ENCODE measurements around the gene NLRP8. TPM values are rescaled to one million over a fixed set of nuclear protein-coding genes. Genes with fewer than 3 reads are reported as not detected.

NLRP8 gene
- total and polyA plus RNA-seq, 2 experiments from 2014 or later: not detected

DNA sequence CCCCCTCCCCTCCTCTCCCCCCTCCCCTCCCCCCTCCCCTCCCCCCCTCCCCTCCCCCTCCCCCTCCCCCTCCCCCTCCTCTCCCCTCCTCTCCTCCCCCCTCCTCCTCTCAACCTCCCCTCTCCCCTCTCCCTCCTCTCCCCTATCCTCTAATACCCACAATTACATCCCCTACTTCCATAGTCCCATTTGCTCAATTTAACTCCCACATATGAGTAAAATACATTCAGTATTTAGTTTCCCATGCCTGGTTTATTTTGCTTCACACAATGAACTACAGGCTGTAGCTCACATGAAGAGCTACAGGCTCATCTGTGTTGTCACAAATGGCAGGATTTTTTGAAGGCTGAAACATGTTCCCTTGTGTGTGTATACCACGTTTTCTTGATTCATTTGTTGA, 45.9 kb downstream of the NLRP8 start:
- Mint-ChIP-seq H3K36me3 (ENCODE audit: low read depth) (peaks cover 45% of the 10 kb centered on the region), H3K9me3 (peaks cover 95% of the 10 kb centered on the region), H3K4me3 (no peak overlapping the region), H3K27me3 (ENCODE audit: insufficient read depth, low read depth, poor library complexity) (no peaks in the 10 kb centered on the region), H3K4me1 (no peaks in the 10 kb centered on the region), H3K27ac (no peak overlapping the region)
- Histone ChIP-seq H3K27me3 (ENCODE audit: insufficient read depth) (no peaks in the 10 kb centered on the region), H3K4me3 (no peak overlapping the region), H4K20me1 (replicated peaks; ENCODE audit: insufficient read depth) (no peaks in the 10 kb centered on the region), H3K9me2 (ENCODE audit: insufficient read depth) (no peaks in the 10 kb centered on the region), H3F3A (replicated peaks; ENCODE audit: low read depth) (no peaks in the 10 kb centered on the region), H3K27ac (ENCODE audit: low read depth) (no peak overlapping the region), H3K36me3 (ENCODE audit: insufficient read depth) (peaks cover 5% of the 10 kb centered on the region; the same call in 1 of the 2 replicates), H2AFZ (no peak overlapping the region), H3K79me2 (replicated peaks; ENCODE audit: insufficient read depth) (no peaks in the 10 kb centered on the region), H3K4me1 (ENCODE audit: insufficient read depth) (no peaks in the 10 kb centered on the region), H3K4me2 (no peak overlapping the region)
- no peak for TF ChIP-seq JUNB (IDR thresholded peaks at IDR 0.05; ENCODE audit: unreplicated experiment)
- TF ChIP-seq, protein P1, sequence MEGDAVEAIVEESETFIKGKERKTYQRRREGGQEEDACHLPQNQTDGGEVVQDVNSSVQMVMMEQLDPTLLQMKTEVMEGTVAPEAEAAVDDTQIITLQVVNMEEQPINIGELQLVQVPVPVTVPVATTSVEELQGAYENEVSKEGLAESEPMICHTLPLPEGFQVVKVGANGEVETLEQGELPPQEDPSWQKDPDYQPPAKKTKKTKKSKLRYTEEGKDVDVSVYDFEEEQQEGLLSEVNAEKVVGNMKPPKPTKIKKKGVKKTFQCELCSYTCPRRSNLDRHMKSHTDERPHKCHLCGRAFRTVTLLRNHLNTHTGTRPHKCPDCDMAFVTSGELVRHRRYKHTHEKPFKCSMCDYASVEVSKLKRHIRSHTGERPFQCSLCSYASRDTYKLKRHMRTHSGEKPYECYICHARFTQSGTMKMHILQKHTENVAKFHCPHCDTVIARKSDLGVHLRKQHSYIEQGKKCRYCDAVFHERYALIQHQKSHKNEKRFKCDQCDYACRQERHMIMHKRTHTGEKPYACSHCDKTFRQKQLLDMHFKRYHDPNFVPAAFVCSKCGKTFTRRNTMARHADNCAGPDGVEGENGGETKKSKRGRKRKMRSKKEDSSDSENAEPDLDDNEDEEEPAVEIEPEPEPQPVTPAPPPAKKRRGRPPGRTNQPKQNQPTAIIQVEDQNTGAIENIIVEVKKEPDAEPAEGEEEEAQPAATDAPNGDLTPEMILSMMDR (conservative IDR thresholded peaks at IDR 0.05; ENCODE audit: low read depth in 2 of 2): no peak
- TF ChIP-seq CREB1 (CRISPR knock-in tag; IDR thresholded peaks at IDR 0.05; ENCODE audit: low read depth): no peak
- TF ChIP-seq REST (IDR thresholded peaks at IDR 0.05; ENCODE audit: unreplicated experiment): no peak
- no peak for TF ChIP-seq ZNF114 (CRISPR knock-in tag; IDR thresholded peaks at IDR 0.05)
- no peak for TF ChIP-seq EZH2 (IDR thresholded peaks at IDR 0.05; ENCODE audit: low read depth, unreplicated experiment)
- no peak for TF ChIP-seq ZNF331 (CRISPR knock-in tag; IDR thresholded peaks at IDR 0.05; ENCODE audit: low read depth)
- no peak for TF ChIP-seq ETS1 (IDR thresholded peaks at IDR 0.05)
- TF ChIP-seq, protein P2, sequence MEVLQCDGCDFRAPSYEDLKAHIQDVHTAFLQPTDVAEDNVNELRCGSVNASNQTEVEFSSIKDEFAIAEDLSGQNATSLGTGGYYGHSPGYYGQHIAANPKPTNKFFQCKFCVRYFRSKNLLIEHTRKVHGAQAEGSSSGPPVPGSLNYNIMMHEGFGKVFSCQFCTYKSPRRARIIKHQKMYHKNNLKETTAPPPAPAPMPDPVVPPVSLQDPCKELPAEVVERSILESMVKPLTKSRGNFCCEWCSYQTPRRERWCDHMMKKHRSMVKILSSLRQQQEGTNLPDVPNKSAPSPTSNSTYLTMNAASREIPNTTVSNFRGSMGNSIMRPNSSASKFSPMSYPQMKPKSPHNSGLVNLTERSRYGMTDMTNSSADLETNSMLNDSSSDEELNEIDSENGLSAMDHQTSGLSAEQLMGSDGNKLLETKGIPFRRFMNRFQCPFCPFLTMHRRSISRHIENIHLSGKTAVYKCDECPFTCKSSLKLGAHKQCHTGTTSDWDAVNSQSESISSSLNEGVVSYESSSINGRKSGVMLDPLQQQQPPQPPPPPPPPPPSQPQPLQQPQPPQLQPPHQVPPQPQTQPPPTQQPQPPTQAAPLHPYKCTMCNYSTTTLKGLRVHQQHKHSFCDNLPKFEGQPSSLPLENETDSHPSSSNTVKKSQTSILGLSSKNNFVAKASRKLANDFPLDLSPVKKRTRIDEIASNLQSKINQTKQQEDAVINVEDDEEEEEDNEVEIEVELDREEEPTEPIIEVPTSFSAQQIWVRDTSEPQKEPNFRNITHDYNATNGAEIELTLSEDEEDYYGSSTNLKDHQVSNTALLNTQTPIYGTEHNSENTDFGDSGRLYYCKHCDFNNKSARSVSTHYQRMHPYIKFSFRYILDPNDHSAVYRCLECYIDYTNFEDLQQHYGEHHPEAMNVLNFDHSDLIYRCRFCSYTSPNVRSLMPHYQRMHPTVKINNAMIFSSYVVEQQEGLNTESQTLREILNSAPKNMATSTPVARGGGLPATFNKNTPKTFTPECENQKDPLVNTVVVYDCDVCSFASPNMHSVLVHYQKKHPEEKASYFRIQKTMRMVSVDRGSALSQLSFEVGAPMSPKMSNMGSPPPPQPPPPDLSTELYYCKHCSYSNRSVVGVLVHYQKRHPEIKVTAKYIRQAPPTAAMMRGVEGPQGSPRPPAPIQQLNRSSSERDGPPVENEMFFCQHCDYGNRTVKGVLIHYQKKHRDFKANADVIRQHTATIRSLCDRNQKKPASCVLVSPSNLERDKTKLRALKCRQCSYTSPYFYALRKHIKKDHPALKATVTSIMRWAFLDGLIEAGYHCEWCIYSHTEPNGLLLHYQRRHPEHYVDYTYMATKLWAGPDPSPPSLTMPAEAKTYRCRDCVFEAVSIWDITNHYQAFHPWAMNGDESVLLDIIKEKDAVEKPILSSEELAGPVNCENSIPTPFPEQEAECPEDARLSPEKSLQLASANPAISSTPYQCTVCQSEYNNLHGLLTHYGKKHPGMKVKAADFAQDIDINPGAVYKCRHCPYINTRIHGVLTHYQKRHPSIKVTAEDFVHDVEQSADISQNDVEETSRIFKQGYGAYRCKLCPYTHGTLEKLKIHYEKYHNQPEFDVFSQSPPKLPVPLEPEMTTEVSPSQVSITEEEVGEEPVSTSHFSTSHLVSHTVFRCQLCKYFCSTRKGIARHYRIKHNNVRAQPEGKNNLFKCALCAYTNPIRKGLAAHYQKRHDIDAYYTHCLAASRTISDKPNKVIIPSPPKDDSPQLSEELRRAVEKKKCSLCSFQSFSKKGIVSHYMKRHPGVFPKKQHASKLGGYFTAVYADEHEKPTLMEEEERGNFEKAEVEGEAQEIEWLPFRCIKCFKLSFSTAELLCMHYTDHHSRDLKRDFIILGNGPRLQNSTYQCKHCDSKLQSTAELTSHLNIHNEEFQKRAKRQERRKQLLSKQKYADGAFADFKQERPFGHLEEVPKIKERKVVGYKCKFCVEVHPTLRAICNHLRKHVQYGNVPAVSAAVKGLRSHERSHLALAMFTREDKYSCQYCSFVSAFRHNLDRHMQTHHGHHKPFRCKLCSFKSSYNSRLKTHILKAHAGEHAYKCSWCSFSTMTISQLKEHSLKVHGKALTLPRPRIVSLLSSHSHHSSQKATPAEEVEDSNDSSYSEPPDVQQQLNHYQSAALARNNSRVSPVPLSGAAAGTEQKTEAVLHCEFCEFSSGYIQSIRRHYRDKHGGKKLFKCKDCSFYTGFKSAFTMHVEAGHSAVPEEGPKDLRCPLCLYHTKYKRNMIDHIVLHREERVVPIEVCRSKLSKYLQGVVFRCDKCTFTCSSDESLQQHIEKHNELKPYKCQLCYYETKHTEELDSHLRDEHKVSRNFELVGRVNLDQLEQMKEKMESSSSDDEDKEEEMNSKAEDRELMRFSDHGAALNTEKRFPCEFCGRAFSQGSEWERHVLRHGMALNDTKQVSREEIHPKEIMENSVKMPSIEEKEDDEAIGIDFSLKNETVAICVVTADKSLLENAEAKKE (CRISPR knock-in tag; IDR thresholded peaks at IDR 0.05): no peak
- TF ChIP-seq EZH2phosphoT487 (IDR thresholded peaks at IDR 0.05; ENCODE audit: unreplicated experiment): no peak
- ATAC-seq (no peak), DNase-seq (ENCODE audit: low spot score) (no peak)
